ENCODE measurements around the gene MAPKAPK5. TPM values are rescaled to one million over a fixed set of nuclear protein-coding genes. Genes with fewer than 3 reads are reported as not detected.

Gene MAPKAPK5
- total and polyA plus RNA-seq, 2 of the 13 experiments (the other 11 are each of a cell fraction or from before 2014, with no cell fraction given), result 43.2 to 58.2 TPM

- TF ChIP-seq ZC3H13 (CRISPR knock-in tag; IDR thresholded peaks at IDR 0.05), result 0 out of 2 replicates have a peak, but pooled peaks have one; percentile 34
- TF ChIP-seq CCDC6 (CRISPR knock-in tag; IDR thresholded peaks at IDR 0.05), result 0 out of 2 replicates have a peak, but pooled peaks have one; percentile 4
- no peak for TF ChIP-seq SMYD3 (CRISPR knock-in tag; IDR thresholded peaks at IDR 0.05)
- TF ChIP-seq ETV5 (CRISPR knock-in tag; IDR thresholded peaks at IDR 0.05; ENCODE audit: borderline replicate concordance), result 0 out of 2 replicates have a peak, but pooled peaks have one; percentile 9
- TF ChIP-seq PAX8 (CRISPR knock-in tag; IDR thresholded peaks at IDR 0.05; ENCODE audit: borderline replicate concordance), result no peak
- no peak for TF ChIP-seq RNF2 (conservative IDR thresholded peaks at IDR 0.05; ENCODE audit: low read depth)
- TF ChIP-seq ZNF329 (CRISPR knock-in tag; IDR thresholded peaks at IDR 0.05; ENCODE audit: low read depth), result no peak
- TF ChIP-seq, protein P1, sequence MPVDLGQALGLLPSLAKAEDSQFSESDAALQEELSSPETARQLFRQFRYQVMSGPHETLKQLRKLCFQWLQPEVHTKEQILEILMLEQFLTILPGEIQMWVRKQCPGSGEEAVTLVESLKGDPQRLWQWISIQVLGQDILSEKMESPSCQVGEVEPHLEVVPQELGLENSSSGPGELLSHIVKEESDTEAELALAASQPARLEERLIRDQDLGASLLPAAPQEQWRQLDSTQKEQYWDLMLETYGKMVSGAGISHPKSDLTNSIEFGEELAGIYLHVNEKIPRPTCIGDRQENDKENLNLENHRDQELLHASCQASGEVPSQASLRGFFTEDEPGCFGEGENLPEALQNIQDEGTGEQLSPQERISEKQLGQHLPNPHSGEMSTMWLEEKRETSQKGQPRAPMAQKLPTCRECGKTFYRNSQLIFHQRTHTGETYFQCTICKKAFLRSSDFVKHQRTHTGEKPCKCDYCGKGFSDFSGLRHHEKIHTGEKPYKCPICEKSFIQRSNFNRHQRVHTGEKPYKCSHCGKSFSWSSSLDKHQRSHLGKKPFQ (CRISPR knock-in tag; IDR thresholded peaks at IDR 0.05; ENCODE audit: insufficient replicate concordance), result peak; percentile 1
- TF ChIP-seq FOSL1 (CRISPR knock-in tag; IDR thresholded peaks at IDR 0.05; ENCODE audit: borderline replicate concordance), result no peak
- TF ChIP-seq POLR2A (IDR thresholded peaks at IDR 0.05; ENCODE audit: insufficient read depth in 1 of 2, low read depth in 2 of 2, low read length in 2 of 2), result peak in 1 of 2 experiments; percentile 43; a peak in 1 of 4 replicates
- peak; percentile 46; the same call in 1 of the 2 replicates for TF ChIP-seq ZNF737 (CRISPR knock-in tag; IDR thresholded peaks at IDR 0.05; ENCODE audit: borderline replicate concordance)
- no peak for TF ChIP-seq ZNF577 (CRISPR knock-in tag; IDR thresholded peaks at IDR 0.05; ENCODE audit: borderline replicate concordance, low read depth)
- peak; percentile 26; the same call in 1 of the 2 replicates for TF ChIP-seq ZNF687 (CRISPR knock-in tag; IDR thresholded peaks at IDR 0.05)
- TF ChIP-seq KDM2A (CRISPR knock-in tag; IDR thresholded peaks at IDR 0.05; ENCODE audit: borderline replicate concordance, low read depth), result 0 out of 2 replicates have a peak, but pooled peaks have one; percentile 8
- TF ChIP-seq TFAP4 (IDR thresholded peaks at IDR 0.05; ENCODE audit: borderline replicate concordance, low read depth), result peak; percentile 14; the same call in 1 of the 2 replicates
- no peak for TF ChIP-seq SP4 (CRISPR knock-in tag; IDR thresholded peaks at IDR 0.05)
- TF ChIP-seq KDM5B (CRISPR knock-in tag; IDR thresholded peaks at IDR 0.05; ENCODE audit: borderline replicate concordance), result 0 out of 2 replicates have a peak, but pooled peaks have one; percentile 2
- TF ChIP-seq AGO2 (optimal IDR thresholded peaks at IDR 0.05; ENCODE audit: low read depth, low read length), result peak; percentile 81
- TF ChIP-seq RBM39 (IDR thresholded peaks at IDR 0.05; ENCODE audit: low read depth, low read length, poor library complexity, severe bottlenecking), result peak; percentile 71
- TF ChIP-seq ZNF280B (CRISPR knock-in tag; IDR thresholded peaks at IDR 0.05; ENCODE audit: borderline replicate concordance), result no peak
Observed at GRCh38 chr12:111842556-111843396, 748 bp downstream of the MAPKAPK5 start (continued).

Measured in HepG2 (cell line).